NCI-H146 treated with DMSO at 0.1 percent for 48 hours (cell line): Measurements from ENCODE around the gene SRXN1.
A peak's percentile ranks its signal among the peaks of the same experiment; 100 is the strongest.
"Not testable (repeated sequence)": the region's sequence is repeated elsewhere in the genome, so short reads cannot be mapped to it uniquely, and the experiment has no call there.

Experiments used
- DNase-seq: peaks from one replicate; lab custom pipeline; 2025; ENCODE audit not compliant: unreplicated experiment; lab: John Stamatoyannopoulos, UW

The SRXN1 gene

GRCh38 chr20:655726-656624, 3.0 kb upstream of the SRXN1 start:
- DNase-seq = no peak

- DNase-seq = no peak
Observed at GRCh38 chr20:654417-654750, 1.4 kb upstream of the SRXN1 start.

GRCh38 chr20:653590-654416, 803 bp upstream of the SRXN1 start:
- DNase-seq = no peak

- DNase-seq = no peak
Observed at GRCh38 chr20:652615-653109, 338 bp downstream of the SRXN1 start.

GRCh38 chr20:651713-652614, 1.0 kb downstream of the SRXN1 start:
- no peak for DNase-seq

- DNase-seq = no peak
Observed at GRCh38 chr20:650954-651353, 2.0 kb downstream of the SRXN1 start.

GRCh38 chr20:650281-650680, 2.7 kb downstream of the SRXN1 start:
- DNase-seq = no peak

- no peak for DNase-seq
Observed at GRCh38 chr20:647479-648019, 5.5 kb downstream of the SRXN1 start.

GRCh38 chr20:646868-647233, 6.1 kb downstream of the SRXN1 start:
- no peak for DNase-seq

GRCh38 chr20:646107-646867, 6.7 kb downstream of the SRXN1 start:
- DNase-seq = no peak

- DNase-seq = peak; percentile 37
Observed at GRCh38 chr20:645318-646106, 7.5 kb downstream of the SRXN1 start.

GRCh38 chr20:644692-645317, 8.2 kb downstream of the SRXN1 start:
- no peak for DNase-seq

- no peak for DNase-seq
Observed at GRCh38 chr20:642398-643174, 10.4 kb downstream of the SRXN1 start.

GRCh38 chr20:642013-642397, 11.0 kb downstream of the SRXN1 start:
- not testable (repeated sequence) for DNase-seq

GRCh38 chr20:641516-641875, 11.5 kb downstream of the SRXN1 start:
- DNase-seq = no peak

- no peak for DNase-seq
Observed at GRCh38 chr20:640674-641515, 12.1 kb downstream of the SRXN1 start.

- DNase-seq = no peak
Observed at GRCh38 chr20:638579-638978, 14.4 kb downstream of the SRXN1 start.
